NB4 (cell line): Measurements from ENCODE around the gene ZBP1.

ENCODE experiments used
- DNase-seq: peaks from one replicate; pipeline ENCODE4 v3.0.0; 2010; ENCODE audit warnings: low read depth
- H3K4me3 ChIP-seq: one replicate; pipeline ENCODE4 v1.5.1; 2011; ENCODE audit warnings: mild to moderate bottlenecking, low read depth, low read length, moderate library complexity
- MYC ChIP-seq: IDR thresholded peaks from 2 replicates; pipeline ENCODE4 v1.6.1; 2011; ENCODE audit warnings: low read depth, low read length
- POLR2A ChIP-seq: IDR thresholded peaks from 2 replicates; pipeline ENCODE4 v1.6.1; 2011; ENCODE audit warnings: mild to moderate bottlenecking; ENCODE audit not compliant: insufficient read length; ENCODE audit errors: extremely low read depth
- TF ChIP-seq, protein P1 (sequence below): IDR thresholded peaks from one replicate; pipeline ENCODE4 v1.5.1; 2012; ENCODE audit warnings: low read depth, low read length
- TF ChIP-seq, protein P2 (sequence below): IDR thresholded peaks from 2 replicates; pipeline ENCODE4 v1.6.1; 2011; ENCODE audit warnings: low read depth, low read length

The ZBP1 gene

DNA sequence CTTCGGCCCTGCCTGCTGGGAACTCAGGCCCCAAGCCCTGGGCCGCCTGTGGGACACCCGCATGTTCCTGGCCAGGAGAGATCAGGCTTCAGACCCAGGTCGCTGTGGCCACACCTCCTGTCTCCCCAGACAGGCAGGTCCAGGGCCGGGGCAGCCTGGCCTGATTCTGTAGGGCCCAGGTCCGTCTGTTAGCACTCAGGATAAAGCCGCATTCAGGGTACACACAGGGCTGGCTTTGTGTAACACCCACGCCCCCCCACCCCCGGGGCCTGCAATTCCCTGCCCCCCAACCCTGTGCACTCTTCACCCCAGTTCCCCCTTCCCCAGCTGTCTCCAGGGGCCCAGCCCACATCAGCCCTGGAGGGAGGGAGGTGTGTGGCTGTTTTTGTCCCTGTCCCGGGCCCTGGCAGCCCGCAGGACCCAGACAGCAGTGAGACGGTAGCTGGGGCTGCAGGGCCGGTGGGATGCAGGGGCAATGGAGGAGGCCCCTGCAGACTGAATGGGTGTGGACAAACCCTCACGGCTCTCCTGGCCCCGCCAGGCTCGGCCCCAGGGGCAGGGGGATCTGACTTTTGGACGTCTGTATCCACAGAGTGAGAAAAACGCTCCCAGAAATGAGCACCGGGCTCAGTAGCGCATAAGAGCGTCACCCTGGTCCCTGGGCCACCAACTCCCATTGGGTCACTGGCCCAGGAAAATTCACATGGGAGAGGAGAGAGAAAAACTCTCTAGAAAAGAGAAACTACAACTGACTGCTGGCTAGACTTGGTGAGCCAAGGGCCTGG is 42.4 kb upstream of the ZBP1 start:
- TF ChIP-seq, protein P1, sequence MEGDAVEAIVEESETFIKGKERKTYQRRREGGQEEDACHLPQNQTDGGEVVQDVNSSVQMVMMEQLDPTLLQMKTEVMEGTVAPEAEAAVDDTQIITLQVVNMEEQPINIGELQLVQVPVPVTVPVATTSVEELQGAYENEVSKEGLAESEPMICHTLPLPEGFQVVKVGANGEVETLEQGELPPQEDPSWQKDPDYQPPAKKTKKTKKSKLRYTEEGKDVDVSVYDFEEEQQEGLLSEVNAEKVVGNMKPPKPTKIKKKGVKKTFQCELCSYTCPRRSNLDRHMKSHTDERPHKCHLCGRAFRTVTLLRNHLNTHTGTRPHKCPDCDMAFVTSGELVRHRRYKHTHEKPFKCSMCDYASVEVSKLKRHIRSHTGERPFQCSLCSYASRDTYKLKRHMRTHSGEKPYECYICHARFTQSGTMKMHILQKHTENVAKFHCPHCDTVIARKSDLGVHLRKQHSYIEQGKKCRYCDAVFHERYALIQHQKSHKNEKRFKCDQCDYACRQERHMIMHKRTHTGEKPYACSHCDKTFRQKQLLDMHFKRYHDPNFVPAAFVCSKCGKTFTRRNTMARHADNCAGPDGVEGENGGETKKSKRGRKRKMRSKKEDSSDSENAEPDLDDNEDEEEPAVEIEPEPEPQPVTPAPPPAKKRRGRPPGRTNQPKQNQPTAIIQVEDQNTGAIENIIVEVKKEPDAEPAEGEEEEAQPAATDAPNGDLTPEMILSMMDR, result no peak
- TF ChIP-seq POLR2A (no peak), MYC (no peak)
- TF ChIP-seq, protein P2, sequence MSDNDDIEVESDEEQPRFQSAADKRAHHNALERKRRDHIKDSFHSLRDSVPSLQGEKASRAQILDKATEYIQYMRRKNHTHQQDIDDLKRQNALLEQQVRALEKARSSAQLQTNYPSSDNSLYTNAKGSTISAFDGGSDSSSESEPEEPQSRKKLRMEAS, result no peak
- H3K4me3 ChIP-seq, result no peak overlapping the region
- no peak for DNase-seq

DNA sequence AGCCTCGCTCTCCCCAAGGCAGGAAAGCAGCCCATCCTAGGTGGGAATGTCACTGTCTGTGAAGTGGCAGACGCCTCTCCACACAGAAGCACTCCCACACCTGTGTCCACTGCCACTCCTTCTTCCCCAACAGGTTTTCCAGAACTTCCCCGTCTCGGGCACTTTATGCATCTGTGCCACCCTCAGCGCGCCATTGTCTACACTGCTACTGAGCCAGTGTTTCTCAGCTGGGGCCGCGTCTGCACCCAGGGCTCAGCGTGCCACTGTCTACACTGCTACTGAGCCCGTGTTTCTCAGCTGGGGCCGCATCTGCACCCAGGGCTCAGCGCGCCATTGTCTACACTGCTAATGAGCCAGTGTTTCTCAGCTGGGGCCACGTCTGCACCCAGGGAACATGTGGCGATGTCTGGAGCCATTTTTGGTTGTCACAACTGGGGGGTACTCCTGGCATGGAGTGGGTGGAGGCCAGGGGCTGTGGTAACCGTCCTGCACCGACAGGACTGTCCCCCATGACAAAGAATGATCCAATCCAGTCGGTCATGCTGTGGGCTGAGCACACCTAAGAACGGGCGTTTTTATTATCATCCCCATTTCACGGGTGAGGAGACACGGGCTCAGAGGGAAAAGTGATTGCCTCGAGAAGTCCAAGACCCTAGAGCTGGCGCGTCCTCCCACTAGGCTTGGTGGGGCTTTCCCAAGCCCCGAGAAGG is 41.7 kb upstream of the ZBP1 start:
- no peak for DNase-seq
- H3K4me3 ChIP-seq, result no peak overlapping the region
- no peak for TF ChIP-seq POLR2A

DNA sequence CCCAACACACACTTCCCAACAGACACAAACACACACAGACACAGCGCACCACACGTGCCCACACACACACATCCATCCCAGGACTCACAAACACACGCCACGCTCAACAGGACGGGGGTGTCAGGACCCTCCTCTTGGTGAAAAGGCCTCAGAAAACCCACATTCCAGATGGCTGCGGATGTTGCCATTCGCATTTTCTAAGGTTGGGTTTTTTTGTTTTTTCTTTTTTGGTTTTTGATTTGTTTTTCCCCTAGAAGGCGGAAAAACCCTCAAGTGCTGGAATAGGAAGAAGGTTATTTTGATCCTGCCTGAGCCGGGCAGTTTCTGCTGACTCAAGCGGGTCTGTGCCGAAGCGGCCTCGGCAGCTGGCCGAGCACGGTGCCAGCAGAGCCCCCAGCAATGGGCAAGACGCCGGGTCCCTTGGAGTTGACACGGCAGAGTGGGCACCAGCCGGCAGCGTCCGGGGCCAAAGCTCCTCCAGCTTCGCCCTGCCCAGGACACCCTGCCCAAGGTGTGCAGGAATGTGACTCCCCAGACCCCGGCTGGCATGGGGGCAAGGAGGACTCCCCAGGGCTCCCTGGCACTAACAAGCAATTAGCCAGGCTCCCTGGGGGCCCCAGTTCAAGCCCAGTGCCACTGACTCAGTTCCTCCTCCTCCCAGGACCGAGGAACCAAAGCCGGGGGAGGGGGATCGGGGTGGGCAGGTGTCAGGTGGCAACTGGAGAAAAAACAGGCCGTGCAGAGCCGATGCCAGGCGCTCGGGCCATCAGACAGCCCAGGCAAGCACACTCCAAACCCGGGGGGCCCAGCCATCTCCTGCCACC is 40.9 kb upstream of the ZBP1 start:
- TF ChIP-seq POLR2A, result no peak
- TF ChIP-seq MYC, result no peak
- TF ChIP-seq, protein P2, result no peak
- TF ChIP-seq, protein P1, result no peak
- no peak for DNase-seq
- H3K4me3 ChIP-seq, result no peak overlapping the region

DNA sequence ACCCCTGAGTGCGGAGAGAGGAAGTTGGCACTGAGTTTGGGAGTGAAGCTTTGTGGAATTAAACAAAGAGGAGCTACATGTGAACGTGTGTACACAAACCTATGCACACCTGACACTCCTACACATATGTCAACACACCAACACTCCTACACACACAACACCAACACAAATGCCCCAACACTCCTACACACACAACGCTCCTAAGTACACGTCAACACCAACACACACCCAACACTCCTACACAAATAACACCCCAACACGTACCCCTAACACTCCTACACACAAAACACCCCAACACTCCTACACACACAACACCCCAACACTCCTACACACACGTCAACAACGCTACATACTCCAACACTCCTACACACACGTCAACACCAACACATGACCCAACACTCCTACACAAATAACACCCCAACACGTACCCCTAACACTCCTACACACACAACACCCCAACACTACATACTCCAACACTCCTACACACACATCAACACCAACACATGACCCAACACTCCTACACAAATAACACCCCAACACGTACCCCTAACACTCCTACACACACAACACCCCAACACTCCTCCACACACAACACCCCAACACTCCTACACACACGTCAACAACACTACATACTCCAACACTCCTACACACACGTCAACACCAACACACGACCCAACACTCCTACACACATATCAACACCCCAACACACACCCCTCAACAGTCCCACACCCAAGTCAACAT is 40.1 kb upstream of the ZBP1 start:
- no peak for DNase-seq
- TF ChIP-seq POLR2A (no peak), MYC (no peak)
- TF ChIP-seq, protein P2, result no peak
- TF ChIP-seq, protein P1, result no peak
- H3K4me3 ChIP-seq, result no peak overlapping the region

DNA sequence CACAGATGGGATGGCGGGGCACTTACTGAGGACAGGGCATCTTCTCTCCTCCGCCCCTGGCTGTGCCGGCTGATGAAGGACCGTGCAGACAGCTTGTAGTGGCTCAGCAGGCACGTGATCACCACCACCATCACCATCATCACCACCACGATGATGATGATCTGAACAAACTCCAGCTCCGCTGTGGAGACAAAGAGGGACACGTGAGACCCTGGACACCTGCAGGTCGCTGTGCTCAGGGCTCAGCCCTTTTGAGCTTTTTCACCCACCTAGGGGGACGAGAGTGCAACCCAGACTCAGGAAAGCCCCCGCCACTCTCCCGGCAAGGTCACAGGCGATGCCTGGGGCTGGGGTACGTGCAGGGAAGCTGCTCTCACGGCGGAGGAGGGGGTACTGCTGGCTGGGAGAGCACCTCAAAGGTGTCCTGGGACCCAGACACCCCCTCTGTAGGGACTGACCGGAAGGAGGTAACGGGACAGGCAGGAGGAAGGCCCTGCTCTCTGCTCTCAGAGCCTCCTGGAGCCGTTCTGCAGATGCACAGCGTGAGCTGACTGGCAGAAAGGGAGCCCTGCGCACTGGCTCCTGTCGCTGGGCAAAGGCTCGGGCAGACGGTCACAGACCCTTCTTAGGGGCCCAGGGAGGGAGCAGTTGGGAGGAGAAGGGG is 39.4 kb upstream of the ZBP1 start:
- TF ChIP-seq, protein P2, result no peak
- no peak for TF ChIP-seq POLR2A
- TF ChIP-seq, protein P1, result no peak
- TF ChIP-seq MYC, result no peak
- H3K4me3 ChIP-seq, result no peak overlapping the region
- DNase-seq, result no peak
